ENCODE results near the gene RSU1. TPM values are rescaled to one million over a fixed set of nuclear protein-coding genes. Genes with fewer than 3 reads are reported as not detected.
"Not testable (repeated sequence)": the region's sequence is repeated elsewhere in the genome, so short reads cannot be mapped to it uniquely, and the experiment has no call there.

The RSU1 gene
- total RNA-seq, 1 donor from 2014 or later: 75.3 TPM

DNA sequence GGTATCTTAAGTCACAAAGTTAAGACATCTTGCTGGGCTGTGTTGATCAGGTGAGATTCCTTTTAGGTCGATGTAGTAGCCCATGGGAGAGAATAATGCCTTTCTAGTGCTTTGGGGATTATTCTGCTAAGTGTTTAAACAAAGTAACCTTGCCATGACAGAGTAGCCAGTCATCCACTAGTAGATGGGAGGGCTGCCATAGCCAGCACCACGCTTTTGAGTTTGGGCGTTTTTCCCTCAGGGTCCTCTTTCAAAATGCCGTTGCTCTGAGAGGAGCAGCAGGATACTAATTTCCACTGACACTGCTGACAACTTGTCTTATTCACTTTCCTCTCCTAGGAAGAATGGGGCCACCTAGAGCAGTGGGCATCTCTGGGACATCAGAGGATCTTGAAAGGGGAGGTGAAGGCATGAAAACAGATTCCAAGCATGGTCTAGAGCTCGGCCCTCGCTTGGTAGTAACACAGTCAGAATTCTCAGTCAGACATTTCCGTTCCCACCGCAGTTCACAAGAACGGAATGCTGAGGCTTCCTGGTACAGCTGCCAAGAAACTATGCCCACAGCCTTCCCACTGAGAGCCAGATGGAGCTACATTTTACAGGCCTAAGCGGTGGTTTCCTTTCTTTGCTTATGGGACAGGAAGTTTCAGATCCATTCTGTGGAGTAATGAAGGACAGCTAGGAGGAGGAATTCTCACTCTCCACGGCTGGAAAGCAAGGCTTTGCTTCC lies 15.3 kb upstream of the RSU1 start:
- H3K36me3 ChIP-seq (ENCODE audit: control insufficient read depth, insufficient read depth, low read length): no peaks in the 10 kb centered on the region
- H3K27me3 ChIP-seq (ENCODE audit: control insufficient read depth, insufficient read depth, low read length): no peaks in the 10 kb centered on the region
- DNase-seq (ENCODE audit: low read depth): no peak
- H3K4me3 ChIP-seq (ENCODE audit: low read depth, low read length): no peak overlapping the region
- TF ChIP-seq, protein P1, sequence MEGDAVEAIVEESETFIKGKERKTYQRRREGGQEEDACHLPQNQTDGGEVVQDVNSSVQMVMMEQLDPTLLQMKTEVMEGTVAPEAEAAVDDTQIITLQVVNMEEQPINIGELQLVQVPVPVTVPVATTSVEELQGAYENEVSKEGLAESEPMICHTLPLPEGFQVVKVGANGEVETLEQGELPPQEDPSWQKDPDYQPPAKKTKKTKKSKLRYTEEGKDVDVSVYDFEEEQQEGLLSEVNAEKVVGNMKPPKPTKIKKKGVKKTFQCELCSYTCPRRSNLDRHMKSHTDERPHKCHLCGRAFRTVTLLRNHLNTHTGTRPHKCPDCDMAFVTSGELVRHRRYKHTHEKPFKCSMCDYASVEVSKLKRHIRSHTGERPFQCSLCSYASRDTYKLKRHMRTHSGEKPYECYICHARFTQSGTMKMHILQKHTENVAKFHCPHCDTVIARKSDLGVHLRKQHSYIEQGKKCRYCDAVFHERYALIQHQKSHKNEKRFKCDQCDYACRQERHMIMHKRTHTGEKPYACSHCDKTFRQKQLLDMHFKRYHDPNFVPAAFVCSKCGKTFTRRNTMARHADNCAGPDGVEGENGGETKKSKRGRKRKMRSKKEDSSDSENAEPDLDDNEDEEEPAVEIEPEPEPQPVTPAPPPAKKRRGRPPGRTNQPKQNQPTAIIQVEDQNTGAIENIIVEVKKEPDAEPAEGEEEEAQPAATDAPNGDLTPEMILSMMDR (IDR thresholded peaks at IDR 0.05; ENCODE audit: insufficient read depth, low read length, poor library complexity, severe bottlenecking): no peak

DNA sequence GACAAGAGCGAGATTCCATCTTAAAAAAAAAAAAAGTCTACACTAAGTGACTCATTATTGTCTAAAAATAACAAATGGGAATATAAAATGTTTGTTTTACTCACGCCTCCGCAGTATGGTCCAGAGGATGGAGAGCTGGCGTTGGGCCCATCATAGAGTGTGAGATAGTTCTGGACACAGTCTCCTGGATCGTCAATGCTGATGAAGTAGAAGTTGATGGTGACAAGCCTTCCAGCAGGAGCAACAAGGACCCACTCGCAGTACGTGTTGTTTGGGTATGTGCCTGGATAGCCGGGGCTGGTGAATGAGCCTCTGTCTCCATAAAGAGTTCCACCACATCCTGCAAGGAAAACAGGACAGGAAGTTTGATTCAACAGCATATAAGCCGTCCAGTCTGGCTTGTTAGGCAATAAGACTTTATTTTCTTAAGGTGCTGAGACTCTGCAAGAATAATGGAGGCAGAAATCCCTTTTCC lies 11.5 kb upstream of the RSU1 start:
- Histone ChIP-seq H3K4me3 (ENCODE audit: low read depth, low read length) (no peak overlapping the region), H3K36me3 (ENCODE audit: control insufficient read depth, insufficient read depth, low read length) (no peaks in the 10 kb centered on the region), H3K27me3 (ENCODE audit: control insufficient read depth, insufficient read depth, low read length) (no peaks in the 10 kb centered on the region)
- DNase-seq (ENCODE audit: low read depth): no peak
- TF ChIP-seq, protein P1 (IDR thresholded peaks at IDR 0.05; ENCODE audit: insufficient read depth, low read length, poor library complexity, severe bottlenecking): no peak

DNA sequence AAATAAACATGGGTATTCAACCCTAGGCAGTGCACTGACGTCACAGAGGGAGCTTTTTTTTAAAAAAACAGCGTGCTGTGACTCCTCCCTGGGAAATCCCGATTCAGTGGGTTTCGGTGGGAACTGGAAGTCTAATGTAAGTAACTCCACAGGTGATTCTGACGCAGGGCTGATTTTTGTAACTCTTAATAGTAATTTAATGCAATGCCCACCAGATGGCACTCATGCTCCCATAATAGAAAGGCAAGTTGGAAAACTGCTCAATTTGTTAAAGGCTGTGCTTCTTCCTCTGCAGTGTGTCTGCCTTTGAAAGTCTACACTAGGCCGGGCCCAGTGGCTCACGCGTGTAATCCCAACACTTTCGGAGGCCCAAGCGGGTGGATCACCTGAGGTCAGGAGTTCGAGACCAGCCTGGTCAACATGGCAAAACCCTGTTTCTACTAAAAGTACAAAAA lies 10.9 kb upstream of the RSU1 start:
- H3K36me3 ChIP-seq (ENCODE audit: control insufficient read depth, insufficient read depth, low read length): no peaks in the 10 kb centered on the region
- H3K4me3 ChIP-seq (ENCODE audit: low read depth, low read length): no peak overlapping the region
- peak; percentile 44 for DNase-seq (ENCODE audit: low read depth)
- H3K27me3 ChIP-seq (ENCODE audit: control insufficient read depth, insufficient read depth, low read length): no peaks in the 10 kb centered on the region
- TF ChIP-seq, protein P1 (IDR thresholded peaks at IDR 0.05; ENCODE audit: insufficient read depth, low read length, poor library complexity, severe bottlenecking): peak; percentile 47

DNA sequence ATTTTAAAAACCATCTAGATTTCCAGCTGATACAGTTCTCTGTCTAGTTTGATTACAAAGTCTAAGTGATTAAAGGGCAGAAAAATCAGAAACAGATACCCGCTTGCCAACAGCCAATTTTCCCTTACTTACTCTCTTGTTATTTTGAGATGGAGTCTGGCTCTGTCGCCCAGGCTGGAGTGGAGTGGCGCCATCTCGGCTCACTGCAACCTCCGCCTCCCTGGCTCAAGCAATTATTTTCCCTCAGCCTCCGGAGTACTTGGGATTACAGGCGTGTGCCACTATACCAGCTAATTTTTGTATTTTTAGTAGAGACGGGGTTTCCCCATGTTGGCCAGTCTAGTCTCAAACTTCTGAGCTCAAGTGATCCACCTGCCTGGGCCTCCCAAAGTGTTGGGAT lies 10.2 kb upstream of the RSU1 start:
- DNase-seq (ENCODE audit: low read depth); H3K4me3 ChIP-seq (ENCODE audit: low read depth, low read length); H3K27me3 ChIP-seq (ENCODE audit: control insufficient read depth, insufficient read depth, low read length); H3K36me3 ChIP-seq (ENCODE audit: control insufficient read depth, insufficient read depth, low read length): not testable (repeated sequence)

DNA sequence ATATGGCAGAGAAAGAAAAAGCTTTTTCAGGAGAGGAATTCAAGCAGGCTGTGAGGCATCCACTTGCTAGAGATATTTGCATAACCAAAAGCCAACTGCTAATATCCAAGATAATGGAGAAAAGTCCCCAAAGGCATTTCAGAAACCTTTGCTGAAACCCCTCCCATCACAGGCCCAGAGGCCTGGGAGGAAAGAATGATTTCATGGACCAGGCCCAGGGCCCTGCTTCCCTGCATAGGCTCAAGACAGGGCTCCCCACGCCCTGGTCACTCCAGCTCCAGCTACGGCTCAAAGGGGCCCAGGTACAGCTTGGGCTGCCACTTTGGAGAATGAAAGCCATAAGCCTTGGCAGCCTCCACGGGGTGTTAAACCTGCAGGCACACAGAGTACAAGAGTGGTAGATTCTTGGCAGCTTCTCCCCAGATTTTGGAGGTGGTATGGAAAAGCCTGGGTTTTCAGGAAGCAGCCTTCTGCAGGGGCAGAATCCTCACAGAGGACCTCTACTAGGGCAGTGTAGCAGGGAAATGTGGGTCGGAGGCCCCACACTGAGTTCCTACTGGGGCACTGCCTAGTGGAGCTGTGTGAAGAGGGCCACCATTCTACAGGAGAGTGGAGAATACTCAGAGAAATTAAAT lies 5.6 kb upstream of the RSU1 start:
- no peaks in the 10 kb centered on the region for H3K27me3 ChIP-seq (ENCODE audit: control insufficient read depth, insufficient read depth, low read length)
- no peak for DNase-seq (ENCODE audit: low read depth)
- TF ChIP-seq, protein P1 (IDR thresholded peaks at IDR 0.05; ENCODE audit: insufficient read depth, low read length, poor library complexity, severe bottlenecking): no peak
- no peak overlapping the region for H3K4me3 ChIP-seq (ENCODE audit: low read depth, low read length)
- H3K36me3 ChIP-seq (ENCODE audit: control insufficient read depth, insufficient read depth, low read length): no peaks in the 10 kb centered on the region

DNA sequence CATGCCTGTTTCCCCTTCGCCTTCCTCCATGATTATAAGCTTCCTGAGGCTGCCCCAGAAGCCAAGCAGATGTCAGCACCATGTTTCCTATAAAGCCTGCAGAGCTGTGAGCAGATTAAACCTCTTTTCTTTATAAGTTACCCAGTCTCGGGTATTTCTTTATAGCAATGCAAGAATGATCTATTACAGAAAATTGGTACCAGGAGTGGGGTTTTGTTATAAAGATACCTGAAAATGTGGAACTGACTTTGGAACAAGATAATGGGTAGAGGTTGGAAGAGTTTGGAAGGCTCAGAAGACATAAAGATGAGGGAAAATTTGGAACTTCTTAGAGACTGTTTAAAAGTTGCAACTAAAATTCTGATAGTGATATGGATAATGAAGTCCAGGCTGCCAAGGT lies 4.8 kb upstream of the RSU1 start:
- H3K4me3 ChIP-seq (ENCODE audit: low read depth, low read length): no peak overlapping the region
- no peak for DNase-seq (ENCODE audit: low read depth)
- TF ChIP-seq, protein P1 (IDR thresholded peaks at IDR 0.05; ENCODE audit: insufficient read depth, low read length, poor library complexity, severe bottlenecking): no peak
- H3K36me3 ChIP-seq (ENCODE audit: control insufficient read depth, insufficient read depth, low read length): no peaks in the 10 kb centered on the region
- no peaks in the 10 kb centered on the region for H3K27me3 ChIP-seq (ENCODE audit: control insufficient read depth, insufficient read depth, low read length)
